Smooth muscle cell (in vitro differentiated cells): ENCODE results near the gene OSBPL3. TPM values are rescaled to one million over a fixed set of nuclear protein-coding genes. Genes with fewer than 3 reads are reported as not detected.

Experiments used
- DNase-seq: peaks from one replicate; lab custom pipeline; 2025; ENCODE audit not compliant: unreplicated experiment; lab: John Stamatoyannopoulos, UW
- H2AFZ ChIP-seq: fragments of 200-600 bp; sonication (generic); 2 replicates; pipeline ENCODE4 v1.6.0; 2016; ENCODE audit warnings: antibody characterized with exemption, low read depth, mild to moderate bottlenecking
- H3F3A ChIP-seq: fragments of 200-600 bp; sonication (generic); 2 replicates; pipeline ENCODE4 v1.6.0; 2017; ENCODE audit warnings: antibody characterized with exemption, low read depth
- H3K27ac ChIP-seq: fragments of 200-600 bp; sonication (generic); 2 replicates; pipeline ENCODE4 v1.5.1; 2016; ENCODE audit warnings: low read depth, mild to moderate bottlenecking
- H3K27me3 ChIP-seq: fragments of 200-600 bp; sonication (generic); 2 replicates; pipeline ENCODE4 v1.6.1; 2016; ENCODE audit warnings: low read depth, mild to moderate bottlenecking
- H3K36me3 ChIP-seq: fragments of 200-600 bp; sonication (generic); 2 replicates; pipeline ENCODE4 v1.5.1; 2016; ENCODE audit warnings: low read depth
- H3K4me1 ChIP-seq: fragments of 200-600 bp; sonication (generic); 2 replicates; pipeline ENCODE4 v1.5.1; 2016; ENCODE audit warnings: low read depth
- H3K4me2 ChIP-seq: fragments of 200-600 bp; sonication (generic); 2 replicates; pipeline ENCODE4 v1.6.0; 2016; ENCODE audit warnings: mild to moderate bottlenecking
- H3K4me3 ChIP-seq: fragments of 200-600 bp; sonication (generic); 2 replicates; pipeline ENCODE4 v1.5.1; 2016; ENCODE audit warnings: mild to moderate bottlenecking
- H3K79me2 ChIP-seq: fragments of 200-600 bp; sonication (generic); 2 replicates; pipeline ENCODE4 v1.6.0; 2016; ENCODE audit warnings: low read depth, mild to moderate bottlenecking
- H3K9ac ChIP-seq: fragments of 200-600 bp; sonication (generic); 2 replicates; pipeline ENCODE4 v1.6.0; 2016; ENCODE audit warnings: low read depth
- H3K9me3 ChIP-seq: fragments of 200-600 bp; sonication (generic); replicated peaks from 2 replicates; pipeline ENCODE4 v1.5.1; 2016; ENCODE audit warnings: low read depth
- H4K20me1 ChIP-seq: fragments of 200-600 bp; sonication (generic); 2 replicates; pipeline ENCODE4 v1.6.0; 2016; ENCODE audit warnings: low read depth
- CTCF ChIP-seq: fragments of 200-600 bp; sonication (generic); IDR thresholded peaks from 2 replicates; pipeline ENCODE4 v1.5.1; 2017; ENCODE audit warnings: borderline replicate concordance, mild to moderate bottlenecking, antibody characterized with exemption; ENCODE audit not compliant: insufficient read depth, poor library complexity, severe bottlenecking
- WGBS: methylation state at CpG from one replicate; pipeline ENCODE4 v1.1.7; 2016; ENCODE audit warnings: low lambda C conversion rate; 5-methylcytosine and 5-hydroxymethylcytosine counted together
- polyA plus RNA-seq: library from polyadenylated mRNA; unstranded; fragments of >200 nt; fragmentation: Nextera tagmentation; extraction: Ambion mirVana; gene quantifications from 2 replicates; pipeline ENCODE4 v1.2.1, GENCODE V29; 2016
- total RNA-seq: library from RNA; depleted of rRNA; stranded (reverse); fragments of >200 nt; gene quantifications from 2 replicates; pipeline ENCODE4 v1.2.3, GENCODE V29; 2014

Gene OSBPL3
- total and polyA plus RNA-seq, 2 experiments from 2014 or later: 6.2 to 16.3 TPM

- Histone ChIP-seq H3K9me3 (no peaks in the 10 kb centered on the region), H3K4me2 (no peak overlapping the region)
Measured at GRCh38 chr7:24955313-24955712, 24.7 kb downstream of the OSBPL3 start.

GRCh38 chr7:24952464-24952863, 27.5 kb downstream of the OSBPL3 start:
- no peak for TF ChIP-seq CTCF
- H3F3A ChIP-seq: no peaks in the 10 kb centered on the region
- peaks cover 28% of the 10 kb centered on the region for H4K20me1 ChIP-seq
- no peak overlapping the region for H3K4me2 ChIP-seq
- H3K27me3 ChIP-seq: no peaks in the 10 kb centered on the region
- no peaks in the 10 kb centered on the region for H3K36me3 ChIP-seq
- no peak overlapping the region for H2AFZ ChIP-seq
- peaks cover 16% of the 10 kb centered on the region for H3K79me2 ChIP-seq
- H3K27ac ChIP-seq: no peak overlapping the region
- WGBS: 97% methylated on average over 2 of the region's 2 CpGs
- H3K4me3 ChIP-seq: no peak overlapping the region
- H3K4me1 ChIP-seq: no peaks in the 10 kb centered on the region
- no peaks in the 10 kb centered on the region for H3K9me3 ChIP-seq
- no peak for DNase-seq
- H3K9ac ChIP-seq: no peak overlapping the region

More at GRCh38 chr7:24955313-24955712, 24.7 kb downstream of the OSBPL3 start:
- TF ChIP-seq CTCF: no peak
- no peak for DNase-seq
- Histone ChIP-seq H3K4me1 (peaks cover 8% of the 10 kb centered on the region), H3K9ac (no peak overlapping the region), H3K79me2 (peaks cover 24% of the 10 kb centered on the region), H3K4me3 (no peak overlapping the region), H3K27me3 (no peaks in the 10 kb centered on the region), H3K36me3 (no peaks in the 10 kb centered on the region), H3K27ac (no peak overlapping the region), H4K20me1 (peaks cover 32% of the 10 kb centered on the region), H2AFZ (no peak overlapping the region), H3F3A (peaks cover 8% of the 10 kb centered on the region)
- WGBS: 97% methylated on average over 1 of the region's 1 CpG

GRCh38 chr7:24951441-24951980, 28.5 kb downstream of the OSBPL3 start:
- Histone ChIP-seq H3K4me3 (no peak overlapping the region), H4K20me1 (peaks cover 28% of the 10 kb centered on the region), H3K9me3 (no peaks in the 10 kb centered on the region), H2AFZ (no peak overlapping the region), H3K36me3 (no peaks in the 10 kb centered on the region), H3K79me2 (peaks cover 16% of the 10 kb centered on the region), H3K27me3 (no peaks in the 10 kb centered on the region), H3K4me2 (no peak overlapping the region), H3K27ac (no peak overlapping the region), H3F3A (no peaks in the 10 kb centered on the region), H3K4me1 (no peaks in the 10 kb centered on the region), H3K9ac (no peak overlapping the region)
- TF ChIP-seq CTCF: no peak
- 88% methylated on average over 3 of the region's 3 CpGs for WGBS
- DNase-seq: no peak

- no peaks in the 10 kb centered on the region for H3K4me1 ChIP-seq
- TF ChIP-seq CTCF: no peak
- DNase-seq: no peak
- H3K36me3 ChIP-seq: no peaks in the 10 kb centered on the region
- no peaks in the 10 kb centered on the region for H3K27me3 ChIP-seq
- no peak overlapping the region for H3K4me3 ChIP-seq
- WGBS: 94% methylated on average over 1 of the region's 1 CpG
- H3K9ac ChIP-seq: no peak overlapping the region
- H4K20me1 ChIP-seq: peaks cover 24% of the 10 kb centered on the region
- peaks cover 19% of the 10 kb centered on the region for H3K79me2 ChIP-seq
- no peaks in the 10 kb centered on the region for H3F3A ChIP-seq
- no peaks in the 10 kb centered on the region for H3K9me3 ChIP-seq
- H3K27ac ChIP-seq: no peak overlapping the region
- no peak overlapping the region for H3K4me2 ChIP-seq
- H2AFZ ChIP-seq: no peak overlapping the region
Measured at GRCh38 chr7:24949884-24950283, 30.1 kb downstream of the OSBPL3 start.
